ENCODE data around the gene SLC30A1. TPM values are rescaled to one million over a fixed set of nuclear protein-coding genes. Genes with fewer than 3 reads are reported as not detected.
A peak's percentile ranks its signal among the peaks of the same experiment; 100 is the strongest.

The SLC30A1 gene
- total RNA-seq, 2 donors from 2014 or later: 10.5 to 13.1 TPM

DNA sequence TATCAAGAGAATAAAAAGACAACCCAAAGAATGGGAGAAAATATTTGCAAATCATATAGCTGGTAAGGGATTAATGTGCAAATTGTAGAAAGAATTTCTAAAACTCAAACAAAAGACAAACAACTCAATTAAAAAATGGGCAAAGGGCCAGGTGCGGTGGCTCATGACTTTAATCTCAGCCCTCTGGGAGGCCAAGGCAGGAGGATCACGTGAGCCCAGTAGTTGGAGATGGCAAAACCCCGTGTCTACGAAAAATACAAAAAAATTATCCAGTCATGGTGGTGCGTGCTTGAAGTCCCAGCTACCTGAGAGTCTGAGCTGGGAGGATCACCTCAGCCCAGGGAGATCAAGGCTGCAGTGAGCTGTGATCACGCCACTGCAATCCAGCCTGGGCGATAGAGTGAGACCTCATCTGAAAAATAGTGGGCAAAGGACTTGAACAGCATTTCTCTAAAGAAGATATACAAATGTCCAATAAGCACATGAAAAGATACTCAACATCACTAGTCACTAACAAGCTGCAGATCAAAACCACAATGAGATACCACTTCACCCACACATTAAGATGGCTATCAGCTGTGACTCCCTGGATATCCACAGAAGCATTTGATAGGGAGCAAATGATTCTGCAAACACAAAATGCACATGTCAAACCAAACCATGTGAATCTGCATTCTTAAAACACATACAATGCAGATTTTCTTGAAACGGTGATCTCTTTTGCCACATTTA lies 20.9 kb downstream of the SLC30A1 start:
- no peaks in the 10 kb centered on the region for H3K4me1 ChIP-seq
- H3K4me3 ChIP-seq: no peak overlapping the region
- H3K27ac ChIP-seq: no peak overlapping the region
- H3K27me3 ChIP-seq: no peaks in the 10 kb centered on the region
- peak; percentile 36 for DNase-seq (ENCODE audit: low spot score)
- TF ChIP-seq, protein P1, sequence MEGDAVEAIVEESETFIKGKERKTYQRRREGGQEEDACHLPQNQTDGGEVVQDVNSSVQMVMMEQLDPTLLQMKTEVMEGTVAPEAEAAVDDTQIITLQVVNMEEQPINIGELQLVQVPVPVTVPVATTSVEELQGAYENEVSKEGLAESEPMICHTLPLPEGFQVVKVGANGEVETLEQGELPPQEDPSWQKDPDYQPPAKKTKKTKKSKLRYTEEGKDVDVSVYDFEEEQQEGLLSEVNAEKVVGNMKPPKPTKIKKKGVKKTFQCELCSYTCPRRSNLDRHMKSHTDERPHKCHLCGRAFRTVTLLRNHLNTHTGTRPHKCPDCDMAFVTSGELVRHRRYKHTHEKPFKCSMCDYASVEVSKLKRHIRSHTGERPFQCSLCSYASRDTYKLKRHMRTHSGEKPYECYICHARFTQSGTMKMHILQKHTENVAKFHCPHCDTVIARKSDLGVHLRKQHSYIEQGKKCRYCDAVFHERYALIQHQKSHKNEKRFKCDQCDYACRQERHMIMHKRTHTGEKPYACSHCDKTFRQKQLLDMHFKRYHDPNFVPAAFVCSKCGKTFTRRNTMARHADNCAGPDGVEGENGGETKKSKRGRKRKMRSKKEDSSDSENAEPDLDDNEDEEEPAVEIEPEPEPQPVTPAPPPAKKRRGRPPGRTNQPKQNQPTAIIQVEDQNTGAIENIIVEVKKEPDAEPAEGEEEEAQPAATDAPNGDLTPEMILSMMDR (IDR thresholded peaks at IDR 0.05): no peak
- H3K36me3 ChIP-seq: no peaks in the 10 kb centered on the region
- no peaks in the 10 kb centered on the region for H3K9me3 ChIP-seq

DNA sequence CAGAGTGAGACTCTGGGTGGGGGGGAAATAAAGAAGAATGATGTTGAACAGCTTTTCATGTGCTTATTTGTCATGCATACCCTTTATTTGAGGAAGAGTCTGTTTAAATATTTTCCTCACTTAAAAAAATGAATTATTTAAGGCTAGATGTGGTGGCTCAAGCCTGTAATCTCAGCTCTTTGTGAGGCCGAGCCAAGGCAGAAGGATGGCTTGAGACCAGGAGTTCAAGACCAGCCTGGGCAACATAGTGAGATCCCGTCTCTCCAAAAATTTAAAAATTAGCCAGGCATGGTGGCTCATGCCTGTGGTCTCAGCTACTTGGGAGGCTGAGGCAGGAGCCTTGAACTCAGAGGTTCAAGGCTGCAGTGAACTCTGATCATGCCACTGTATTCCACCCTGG lies 25.4 kb downstream of the SLC30A1 start:
- Histone ChIP-seq H3K27me3 (no peaks in the 10 kb centered on the region), H3K4me1 (peaks cover 0 to 11% of the 10 kb centered on the region in 2 donors), H3K4me3 (no peak overlapping the region), H3K9me3 (no peaks in the 10 kb centered on the region), H3K27ac (no peak overlapping the region), H3K36me3 (no peaks in the 10 kb centered on the region)
- no peak for DNase-seq (ENCODE audit: low spot score)
- TF ChIP-seq, protein P1 (IDR thresholded peaks at IDR 0.05): no peak

DNA sequence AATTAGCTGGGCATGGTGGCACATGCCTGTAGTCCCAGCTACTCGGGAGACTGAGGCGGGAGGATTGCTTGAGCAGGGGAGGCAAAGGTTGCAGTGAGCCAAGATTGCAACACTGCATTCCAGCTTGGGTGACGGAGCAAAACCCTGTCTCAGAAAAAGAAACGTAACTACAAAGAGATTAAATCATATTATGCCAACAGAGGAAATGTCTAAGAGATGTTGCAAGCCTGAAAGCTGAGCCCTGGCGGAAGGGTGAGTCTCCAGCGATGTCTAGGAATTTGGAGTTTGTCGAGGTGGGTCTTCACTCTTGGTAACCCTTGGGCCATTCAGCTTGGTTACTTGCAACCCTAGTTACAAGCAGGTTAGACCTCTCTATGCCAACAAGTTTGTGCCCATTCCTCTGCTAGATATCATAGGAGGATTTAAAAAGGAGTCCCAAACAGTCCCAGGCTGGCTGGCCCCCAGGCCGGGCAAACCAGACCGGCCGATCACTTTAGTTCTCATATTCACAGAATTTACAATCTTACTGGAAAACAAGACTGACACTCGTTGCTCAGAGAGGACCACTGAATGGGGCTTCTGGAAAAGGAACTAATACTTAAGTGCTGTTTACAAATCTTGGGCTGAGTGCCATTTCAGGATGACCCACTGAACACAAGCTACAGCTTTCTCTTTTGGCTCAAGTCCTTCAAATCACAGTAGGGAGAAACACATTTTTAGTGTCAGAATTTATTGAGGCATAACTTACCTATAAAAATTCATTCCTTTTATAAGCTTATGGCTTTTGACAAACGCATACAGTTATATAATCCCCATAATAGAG lies 27.1 kb downstream of the SLC30A1 start:
- Histone ChIP-seq H3K9me3 (no peaks in the 10 kb centered on the region), H3K4me1 (peaks cover 0 to 18% of the 10 kb centered on the region in 2 donors), H3K4me3 (no peak overlapping the region), H3K27ac (no peak overlapping the region), H3K27me3 (no peaks in the 10 kb centered on the region), H3K36me3 (no peaks in the 10 kb centered on the region)
- peak; percentile 52 for DNase-seq (ENCODE audit: low spot score)
- TF ChIP-seq, protein P1 (IDR thresholded peaks at IDR 0.05): no peak

DNA sequence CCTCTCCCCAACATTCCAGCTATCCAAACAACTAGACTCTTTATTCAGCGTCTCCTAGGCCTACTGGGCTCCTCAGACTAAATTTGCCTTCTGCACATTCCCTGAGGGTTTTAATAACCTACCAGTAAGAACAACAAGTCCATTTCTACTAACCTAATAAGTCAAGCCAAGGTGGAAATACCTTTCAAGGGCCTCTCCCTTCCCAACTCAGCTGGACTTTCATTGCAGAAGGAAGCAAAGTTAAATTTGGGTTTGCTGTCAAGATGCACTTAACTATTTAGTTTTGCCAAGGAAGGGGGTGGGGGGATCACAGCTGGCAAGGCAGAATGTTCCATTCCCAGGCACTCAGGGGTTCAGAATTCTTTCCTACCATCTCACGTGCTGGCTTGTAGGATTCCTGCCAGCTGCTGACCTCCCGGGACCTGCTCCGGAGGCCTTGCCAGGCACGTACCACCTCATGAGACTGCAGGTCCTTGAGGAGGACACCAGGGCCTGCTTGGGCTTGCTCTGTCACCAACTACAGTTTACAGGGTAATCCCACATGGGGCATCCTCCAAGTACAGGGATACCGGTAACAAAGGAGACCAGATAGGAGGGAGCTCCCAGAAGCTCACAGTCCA lies 29.8 kb downstream of the SLC30A1 start:
- Histone ChIP-seq H3K27ac (peak overlapping the region; percentile 31 to 58), H3K4me3 (no peak overlapping the region), H3K4me1 (peaks cover 0 to 18% of the 10 kb centered on the region in 2 donors), H3K9me3 (no peaks in the 10 kb centered on the region), H3K27me3 (no peaks in the 10 kb centered on the region), H3K36me3 (no peaks in the 10 kb centered on the region)
- DNase-seq (ENCODE audit: low spot score): no peak
- TF ChIP-seq, protein P1 (IDR thresholded peaks at IDR 0.05): no peak

DNA sequence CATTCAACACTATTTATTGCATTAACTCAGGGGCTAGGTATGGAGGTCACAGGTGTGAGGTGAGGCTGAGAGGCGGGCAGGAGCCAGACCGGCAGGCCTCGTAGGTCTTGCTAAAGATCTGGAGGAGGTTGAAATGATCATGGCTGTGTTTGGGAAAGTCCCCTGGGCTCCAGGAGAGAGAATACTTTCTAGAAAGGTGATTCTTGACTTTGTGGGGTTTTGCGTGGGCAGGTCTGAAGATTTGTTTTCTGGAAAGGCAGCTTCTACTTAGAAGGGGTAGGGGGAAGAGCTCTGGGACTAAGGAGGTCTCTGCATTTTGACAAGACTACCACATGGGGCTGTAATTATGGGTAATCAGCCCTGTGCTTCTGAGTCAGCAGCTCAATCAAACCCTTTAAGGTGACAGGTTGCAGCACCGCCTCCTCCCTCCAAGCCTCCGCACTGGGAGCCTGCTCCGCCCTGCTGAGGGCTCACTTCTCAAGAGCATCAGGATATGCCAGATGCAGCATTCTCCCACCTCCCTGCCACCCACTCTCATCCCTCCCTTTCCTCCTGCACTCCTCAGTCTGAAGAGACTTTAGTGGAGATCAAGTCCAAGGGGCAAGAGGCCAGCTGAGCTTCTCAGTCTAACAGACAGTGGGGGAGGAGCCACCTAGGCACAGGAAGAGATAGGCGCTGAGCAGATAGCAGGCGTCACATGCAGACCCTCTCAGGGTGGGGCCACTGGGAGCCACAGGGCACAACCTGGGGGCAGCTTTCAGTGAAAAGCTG lies 30.5 kb downstream of the SLC30A1 start:
- H3K9me3 ChIP-seq: no peaks in the 10 kb centered on the region
- no peak overlapping the region for H3K4me3 ChIP-seq
- DNase-seq (ENCODE audit: low spot score): no peak
- no peaks in the 10 kb centered on the region for H3K36me3 ChIP-seq
- peaks cover 0 to 18% of the 10 kb centered on the region in 2 donors for H3K4me1 ChIP-seq
- H3K27ac ChIP-seq: peak overlapping the region; percentile 31 to 58
- no peaks in the 10 kb centered on the region for H3K27me3 ChIP-seq
- TF ChIP-seq, protein P1 (IDR thresholded peaks at IDR 0.05): no peak
